ENCODE data around the gene CLEC6A.

GRCh38 chr12:8519171-8519570 is 63.4 kb downstream of the CLEC6A start:
- TF ChIP-seq POLR2A (IDR thresholded peaks at IDR 0.05) (no peak), CTCF (IDR thresholded peaks at IDR 0.05) (no peak)

Measured in gastroesophageal sphincter (tissue), 3 donors.